NCI-H1436 (cell line): ENCODE data around the gene CADPS2.
"Not testable (repeated sequence)": the region's sequence is repeated elsewhere in the genome, so short reads cannot be mapped to it uniquely, and the experiment has no call there.

Experiments
- DNase-seq: peaks from one replicate; lab custom pipeline; 2025; lab: John Stamatoyannopoulos, UW

The CADPS2 gene

GRCh38 chr7:122709930-122710646 lies 176.2 kb downstream of the CADPS2 start:
- no peak for DNase-seq

GRCh38 chr7:122706836-122707235 lies 179.4 kb downstream of the CADPS2 start:
- no peak for DNase-seq

GRCh38 chr7:122702872-122703510 lies 183.3 kb downstream of the CADPS2 start, which contains the start of gene RNF148:
TSS of gene RNF148 (minus strand) at chr7:122702922. CDS start at chr7:122702750, 172 bp downstream.
- DNase-seq: no peak

- DNase-seq: no peak
These were observed 187.2 kb downstream of the CADPS2 start, which contains the start of gene RNF133 for GRCh38 chr7:122699017-122699416. TSS of gene RNF133 (minus strand) at chr7:122699117. CDS start at chr7:122698918, 199 bp downstream.

- no peak for DNase-seq
These were observed 190.4 kb downstream of the CADPS2 start for GRCh38 chr7:122695816-122696215.

GRCh38 chr7:122694697-122695096 lies 191.6 kb downstream of the CADPS2 start:
- DNase-seq: no peak

GRCh38 chr7:122692769-122693309 lies 193.4 kb downstream of the CADPS2 start:
- no peak for DNase-seq

- no peak for DNase-seq
These were observed 194.6 kb downstream of the CADPS2 start for GRCh38 chr7:122691569-122692235.

- no peak for DNase-seq
These were observed 196.7 kb downstream of the CADPS2 start for GRCh38 chr7:122689346-122690109.

- DNase-seq: no peak
These were observed 197.8 kb downstream of the CADPS2 start for GRCh38 chr7:122688400-122688998.

GRCh38 chr7:122686360-122686878 lies 199.8 kb downstream of the CADPS2 start:
- no peak for DNase-seq

GRCh38 chr7:122684504-122684903 lies 201.8 kb downstream of the CADPS2 start:
- no peak for DNase-seq

- DNase-seq: no peak
These were observed 203.3 kb downstream of the CADPS2 start for GRCh38 chr7:122682815-122683550.

GRCh38 chr7:122681186-122681585 lies 205.1 kb downstream of the CADPS2 start:
- not testable (repeated sequence) for DNase-seq

GRCh38 chr7:122679813-122680212 lies 206.4 kb downstream of the CADPS2 start:
- no peak for DNase-seq

GRCh38 chr7:122679269-122679709 lies 207.0 kb downstream of the CADPS2 start:
- DNase-seq: not testable (repeated sequence)

- no peak for DNase-seq
These were observed 209.1 kb downstream of the CADPS2 start for GRCh38 chr7:122677149-122677548.

- no peak for DNase-seq
These were observed 209.8 kb downstream of the CADPS2 start for GRCh38 chr7:122676466-122676865.

GRCh38 chr7:122675621-122676020 lies 210.6 kb downstream of the CADPS2 start:
- no peak for DNase-seq

GRCh38 chr7:122675011-122675410 lies 211.2 kb downstream of the CADPS2 start:
- DNase-seq: no peak
